G401 (cell line): ENCODE data around the gene DUXA. TPM values are rescaled to one million over a fixed set of nuclear protein-coding genes. Genes with fewer than 3 reads are reported as not detected.
"Not testable (repeated sequence)": the region's sequence is repeated elsewhere in the genome, so short reads cannot be mapped to it uniquely, and the experiment has no call there.

Experiments
- DNase-seq: peaks from one replicate; pipeline ENCODE4 v3.0.0-alpha.2; 2015; ENCODE audit warnings: low spot score
- in situ Hi-C: cut with HindIII; loops from 2 replicates; pipeline ENCODE4 v1.10.0; 2016; ENCODE audit warnings: low sequenced_read_pairs, mixed read lengths
- total RNA-seq: library from RNA; depleted of rRNA; stranded (reverse); fragments of >200 nt; shearing (Covaris generic); gene quantifications from 2 replicates; pipeline ENCODE4 v1.2.3, GENCODE V29; 2014; rRNA removed

Gene DUXA
- total RNA-seq, result 2.6 TPM in 1 of 2 replicates, not detected in the other

DNA sequence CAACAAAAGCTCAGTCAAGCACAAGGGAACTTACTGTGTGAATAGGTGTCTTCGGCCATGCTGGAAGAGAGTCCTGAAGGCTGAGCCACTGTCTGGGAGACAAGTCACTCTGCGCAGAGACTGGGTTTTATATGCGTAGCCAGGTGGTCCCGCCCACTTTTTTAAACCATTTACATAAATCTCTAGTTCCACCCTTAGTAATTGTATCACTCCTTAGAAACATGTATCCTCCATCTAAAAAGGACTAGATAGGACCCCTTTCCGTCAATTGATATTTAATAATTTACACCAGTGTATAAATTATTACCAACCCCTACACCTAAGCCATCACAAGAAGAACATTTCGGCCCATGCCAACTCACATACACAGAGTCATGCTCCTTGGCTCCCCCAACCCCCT is at the start of gene DUXA:
Gene DUXA (minus strand): TSS at position 101 of the 400 bp plus-strand sequence. CDS start 42 bp downstream, at position 59.
- in situ Hi-C loops, result no loop called here

DNA sequence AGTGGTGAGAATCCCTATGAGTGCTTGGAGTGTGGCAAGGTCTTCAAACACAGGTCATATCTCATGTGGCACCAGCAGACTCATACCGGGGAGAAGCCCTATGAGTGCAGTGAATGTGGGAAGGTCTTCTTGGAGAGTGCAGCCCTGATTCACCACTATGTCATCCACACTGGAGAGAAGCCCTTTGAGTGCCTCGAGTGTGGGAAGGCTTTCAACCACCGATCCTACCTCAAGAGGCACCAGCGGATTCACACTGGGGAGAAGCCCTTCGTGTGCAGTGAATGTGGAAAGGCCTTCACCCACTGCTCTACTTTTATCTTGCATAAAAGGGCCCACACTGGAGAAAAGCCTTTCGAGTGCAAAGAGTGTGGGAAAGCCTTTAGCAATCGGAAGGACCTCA is 44.8 kb upstream of the DUXA start:
- DNase-seq, result no peak
- in situ Hi-C loops, result no loop called here

More for the DNA sequence above, at the start of gene DUXA:
- DNase-seq, result no peak

DNA sequence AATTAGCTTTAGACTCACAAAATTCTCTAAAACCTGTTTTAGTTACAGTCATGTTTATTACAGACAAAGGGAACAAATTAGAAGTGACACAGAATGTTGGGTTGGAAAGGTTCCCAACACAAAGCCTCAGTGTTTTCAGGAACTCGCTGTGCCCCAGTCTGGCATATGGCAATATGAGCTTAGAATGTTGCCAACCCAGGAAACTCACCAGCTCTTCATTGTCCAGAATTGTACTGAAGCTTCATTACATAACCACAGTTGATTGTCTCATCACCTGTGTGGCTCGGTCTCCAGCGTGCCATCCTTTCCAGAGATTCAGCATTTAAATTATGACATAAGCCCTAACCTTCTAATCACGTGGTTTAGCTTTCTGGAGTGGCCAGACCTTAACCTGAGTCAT is 43.1 kb upstream of the DUXA start:
- in situ Hi-C loops, result no loop called here
- peak; percentile 97 for DNase-seq

DNA sequence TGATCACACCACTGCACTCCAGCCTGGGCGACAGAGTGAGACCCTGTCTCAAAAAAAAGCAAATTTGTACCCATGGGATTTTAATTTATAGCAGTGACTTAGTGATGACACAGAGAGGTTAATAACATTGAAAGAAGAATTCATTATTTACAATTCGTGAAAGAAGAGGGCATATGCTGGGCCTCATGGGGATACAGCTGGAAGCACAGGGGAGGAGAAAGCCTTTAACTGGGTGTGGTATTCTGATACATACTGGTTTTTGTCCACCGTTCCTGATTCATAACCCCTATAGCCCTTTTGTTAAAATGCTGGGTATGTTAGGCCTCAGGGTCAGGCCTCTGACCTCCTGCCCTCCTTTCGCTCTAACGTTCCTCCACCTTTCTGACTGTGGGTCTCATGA is 34.9 kb upstream of the DUXA start:
- in situ Hi-C loops, result no loop called here
- no peak for DNase-seq

DNA sequence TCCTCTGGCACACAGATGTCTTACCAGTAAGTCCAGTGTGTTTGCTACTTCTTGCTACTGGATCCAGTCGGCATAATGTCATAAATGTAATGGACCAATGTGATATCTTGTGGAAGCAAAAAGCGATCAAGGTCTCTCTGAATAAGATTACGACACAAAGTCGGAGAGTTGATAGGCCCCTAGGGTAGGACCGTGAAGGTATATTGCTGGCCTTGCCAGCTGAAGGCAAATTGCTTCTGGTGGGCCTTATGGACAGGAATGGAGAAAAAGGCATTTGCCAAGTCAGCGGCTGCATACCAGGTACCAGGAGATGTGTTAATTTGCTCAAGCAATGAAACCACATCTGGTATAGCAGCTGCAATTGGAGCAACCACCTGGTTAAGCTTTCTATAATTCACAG is 30.6 kb upstream of the DUXA start:
- in situ Hi-C loops, result not testable (repeated sequence)

DNA sequence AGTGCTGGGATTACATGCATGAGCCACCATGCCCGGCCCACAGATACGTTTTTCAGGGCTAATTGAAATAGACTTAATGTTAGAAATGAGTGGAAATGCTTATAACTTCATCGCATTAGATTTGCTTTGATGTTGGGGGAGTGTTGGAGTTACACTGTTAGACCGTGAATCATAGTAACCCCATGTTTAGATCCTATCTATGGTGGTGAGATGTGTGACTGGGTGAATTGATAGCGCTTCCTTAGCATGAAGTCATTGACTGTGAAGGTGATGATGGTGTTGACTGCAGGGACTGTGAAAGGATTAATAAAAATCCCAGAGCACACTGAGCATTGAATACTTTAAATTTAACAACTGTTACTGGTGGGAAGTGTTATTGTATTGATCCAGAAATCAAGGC is 25.7 kb upstream of the DUXA start:
- DNase-seq, result no peak
- in situ Hi-C loops, result no loop called here

More for the DNA sequence above, 30.6 kb upstream of the DUXA start:
- not testable (repeated sequence) for DNase-seq

DNA sequence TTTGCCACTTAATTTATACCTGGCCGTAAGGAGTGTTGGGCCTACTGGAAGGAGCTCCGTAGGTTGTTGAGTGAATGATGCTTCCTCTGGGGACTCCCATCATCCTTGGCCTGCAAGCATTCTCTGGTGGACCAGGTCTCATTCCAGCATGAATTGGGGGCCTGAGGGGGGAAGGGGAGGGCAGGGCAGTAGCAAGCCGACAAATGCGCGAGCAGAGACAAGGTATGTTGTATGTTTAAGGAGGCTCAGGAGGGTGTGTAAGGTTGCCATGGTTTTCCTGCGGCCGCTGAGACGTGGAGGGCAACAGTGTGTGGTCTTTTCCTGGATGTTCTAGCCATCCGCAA is 24.8 kb upstream of the DUXA start:
- DNase-seq, result no peak

DNA sequence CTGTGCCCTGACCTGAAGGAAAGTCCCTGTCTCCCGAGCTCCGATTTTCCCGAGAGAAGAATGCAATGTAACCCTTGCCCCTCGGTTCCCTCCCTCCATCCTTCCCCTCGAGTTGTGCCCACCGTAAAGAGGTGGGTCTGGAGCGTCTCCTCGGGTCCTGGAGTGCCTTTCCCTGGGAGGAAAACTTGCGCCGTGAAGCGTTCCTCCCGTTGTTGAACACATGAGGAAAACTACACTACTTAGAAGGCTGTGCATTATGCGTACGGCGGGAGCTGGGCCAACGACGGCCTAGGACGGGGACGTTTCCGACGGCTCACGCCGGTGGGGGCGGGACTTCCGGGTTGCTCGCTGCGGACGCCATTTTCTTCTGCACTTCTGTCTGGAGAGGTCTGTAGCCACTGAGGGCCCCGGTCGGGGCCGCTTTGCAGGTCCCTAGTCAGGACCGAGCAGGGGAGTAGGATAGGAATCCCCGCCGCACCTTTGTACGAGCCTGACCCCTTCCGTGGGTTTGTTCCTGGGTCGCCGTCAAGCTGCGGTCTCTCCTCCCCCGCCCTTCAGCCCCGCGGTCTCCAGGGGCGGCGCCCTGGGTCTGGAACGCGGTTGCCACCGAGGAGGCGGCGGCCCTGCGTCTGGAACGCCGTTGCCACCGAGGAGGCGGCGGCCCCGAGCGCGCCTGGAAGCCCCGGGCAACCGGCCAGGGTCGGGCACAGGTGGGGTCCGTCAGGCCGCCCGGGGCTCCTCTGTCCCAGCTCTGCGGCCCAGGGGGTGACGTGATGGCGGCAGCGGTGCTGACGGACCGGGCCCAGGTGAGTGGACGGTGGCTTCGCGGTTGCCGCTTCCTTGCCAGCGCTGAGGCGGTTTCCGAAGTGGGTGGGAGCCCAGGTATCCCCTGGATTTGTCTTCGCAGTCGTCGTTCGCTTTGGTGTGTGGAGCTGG is 24.1 kb upstream of the DUXA start, which contains the start of gene ZNF264:
Gene ZNF264 (plus strand): TSS at position 360 of the 936 bp plus-strand sequence. CDS start 414 bp downstream, at position 774.
- in situ Hi-C loops, result no loop called here

More for the DNA sequence above, 24.8 kb upstream of the DUXA start:
- in situ Hi-C loops, result no loop called here

DNA sequence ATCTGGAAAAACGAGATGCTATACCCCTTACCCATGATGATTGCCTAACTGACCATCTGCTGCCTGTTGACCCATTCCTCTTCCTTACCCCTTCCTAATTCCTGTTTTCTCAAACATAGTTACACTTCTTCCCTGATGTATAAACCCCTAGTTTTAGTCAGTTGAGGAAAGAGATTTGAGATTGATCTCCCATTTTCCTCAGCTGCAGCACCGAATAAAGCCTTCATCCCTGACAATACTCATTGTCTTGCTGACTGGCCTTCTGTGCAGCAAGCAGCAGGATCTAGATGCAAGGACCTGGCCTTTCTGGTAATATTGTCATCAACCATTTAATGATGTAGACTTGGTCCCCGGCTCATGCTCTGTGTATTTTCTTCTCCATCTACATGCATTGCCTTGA is 23.0 kb upstream of the DUXA start:
- no peak for DNase-seq
- in situ Hi-C loops, result no loop called here

More for the DNA sequence above, 24.1 kb upstream of the DUXA start, which contains the start of gene ZNF264:
- peak; percentile 93 for DNase-seq

DNA sequence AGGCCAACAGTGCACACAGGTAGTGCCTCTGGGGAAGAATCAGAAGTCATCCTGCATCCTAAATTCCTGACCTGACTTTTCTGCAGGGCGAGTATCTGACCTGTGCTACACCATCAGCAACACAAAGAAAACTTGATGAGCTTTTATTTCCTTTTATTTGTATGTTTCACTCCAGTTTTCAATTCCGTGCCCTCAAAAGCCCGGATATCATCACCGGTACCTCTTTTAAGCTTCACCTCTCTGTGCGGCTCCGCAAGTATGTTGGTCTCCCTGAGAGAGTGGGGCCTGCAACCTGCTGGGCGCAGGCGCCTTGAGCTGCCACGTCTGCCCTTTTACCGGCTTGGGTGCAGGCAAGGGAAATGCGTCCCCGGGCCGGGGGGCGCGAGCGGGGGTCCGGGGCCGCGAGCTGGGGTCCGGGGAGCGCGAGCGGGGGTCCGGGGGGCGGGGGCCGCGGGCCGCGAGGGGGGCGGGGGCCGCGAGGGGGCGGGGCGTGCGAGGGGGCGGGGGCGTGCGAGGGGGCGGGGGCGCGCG is 4.3 kb upstream of the DUXA start:
- DNase-seq, result peak; percentile 61
- in situ Hi-C loops, result no loop called here

DNA sequence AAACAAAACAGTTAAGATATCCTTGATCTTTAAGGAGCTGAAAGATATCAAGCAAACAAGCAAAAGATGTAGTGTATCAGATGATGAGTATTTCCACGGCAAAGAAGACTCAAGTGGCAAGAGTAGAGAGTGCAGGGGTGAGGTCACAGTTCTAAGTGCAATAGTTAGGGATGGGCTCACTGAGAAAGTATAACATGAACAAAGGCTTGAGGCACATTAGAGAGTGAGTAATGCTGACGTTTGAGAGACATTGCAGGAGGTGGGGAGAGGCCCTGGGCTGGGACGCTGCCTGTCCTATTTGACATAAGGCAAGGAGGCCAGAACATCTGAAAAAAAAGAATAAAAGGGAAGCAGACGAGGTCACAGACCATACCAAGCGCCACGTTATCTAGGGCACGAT is 1.4 kb downstream of the DUXA start:
- in situ Hi-C loops, result no loop called here
- no peak for DNase-seq

DNA sequence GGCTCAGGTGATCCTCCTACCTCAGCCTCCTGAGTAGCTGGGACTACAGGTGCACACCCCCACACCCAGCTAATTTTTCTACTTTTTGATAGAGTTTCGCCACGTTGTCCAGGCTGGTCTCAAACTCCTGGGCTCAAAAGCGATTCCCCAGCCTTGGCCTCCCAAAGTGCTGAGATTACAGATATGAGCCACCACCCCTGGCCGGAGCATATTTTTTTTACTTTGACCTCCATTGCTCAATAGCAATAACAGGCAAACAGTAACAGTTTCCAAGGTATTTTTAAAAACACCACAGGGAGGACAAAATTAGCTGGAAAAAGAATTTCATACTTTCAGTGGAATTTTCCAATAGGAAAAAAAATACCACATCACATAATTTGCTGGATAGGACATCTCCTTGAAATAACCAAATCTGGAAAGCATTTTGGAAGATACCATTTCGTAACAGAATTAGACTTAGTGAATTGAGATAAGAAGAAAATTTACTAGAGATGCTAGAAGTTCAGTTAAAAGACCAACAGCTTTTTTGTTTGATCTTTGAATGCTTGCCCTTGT is 5.2 kb downstream of the DUXA start:
- no peak for DNase-seq
- in situ Hi-C loops, result no loop called here

DNA sequence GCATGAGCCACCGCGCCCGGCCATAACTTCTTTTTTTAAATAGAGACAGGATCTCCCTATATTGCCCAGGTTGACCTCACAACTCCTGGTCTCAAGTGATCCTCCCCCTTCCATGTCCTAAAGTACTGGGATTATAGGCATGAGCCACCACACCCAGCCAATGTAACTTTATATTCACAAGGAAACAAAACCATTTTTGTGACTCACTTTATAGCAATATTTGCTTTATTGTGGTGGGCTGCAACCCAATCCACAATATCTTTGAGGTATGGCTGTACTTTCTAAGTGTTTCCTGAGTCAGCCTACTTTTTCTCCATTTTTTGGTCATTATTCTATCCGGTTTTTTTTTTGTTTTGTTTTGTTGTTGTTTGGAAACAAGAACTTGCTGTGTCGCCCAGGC is 14.4 kb downstream of the DUXA start:
- in situ Hi-C loops, result no loop called here

DNA sequence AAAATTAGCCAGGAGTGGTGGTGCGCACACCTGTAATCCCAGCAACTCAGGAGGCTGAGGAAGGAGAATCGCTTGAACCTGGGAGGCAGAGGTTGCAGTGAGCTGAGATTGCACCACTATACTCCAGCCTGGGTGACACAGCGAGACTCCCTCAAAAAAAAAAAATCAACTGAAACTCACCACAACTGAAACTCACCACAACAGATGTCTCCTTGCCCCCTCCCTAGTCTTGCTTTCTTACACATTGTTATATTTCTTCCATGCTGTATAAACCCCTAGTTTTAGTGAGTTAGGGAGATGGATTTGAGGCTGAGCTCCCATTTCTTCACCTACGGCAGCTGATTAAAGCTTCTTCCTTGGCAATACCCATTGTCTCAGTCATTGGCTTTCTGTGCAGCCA is 25.6 kb downstream of the DUXA start:
- DNase-seq, result no peak
- in situ Hi-C loops, result no loop called here

More for the DNA sequence above, 14.4 kb downstream of the DUXA start:
- no peak for DNase-seq

DNA sequence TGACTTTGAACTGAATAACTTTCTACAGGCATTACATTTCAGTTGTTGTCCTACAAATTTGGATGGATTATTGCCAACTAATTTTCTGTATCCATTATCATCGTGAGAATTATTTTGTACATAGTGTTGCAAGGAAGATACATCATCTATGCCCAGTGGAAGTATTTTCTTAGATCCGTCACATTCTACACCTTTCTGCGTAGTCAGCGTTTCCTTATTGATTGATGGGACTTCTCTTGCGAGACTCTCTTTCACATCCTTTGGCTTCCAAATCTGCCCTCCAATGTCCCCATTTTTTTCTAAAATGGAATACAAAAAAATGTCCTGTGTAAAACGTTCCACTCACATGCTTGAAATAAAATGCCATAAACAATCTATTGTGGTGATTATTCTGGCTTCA is 31.5 kb downstream of the DUXA start:
- in situ Hi-C loops, result no loop called here
- DNase-seq, result no peak

DNA sequence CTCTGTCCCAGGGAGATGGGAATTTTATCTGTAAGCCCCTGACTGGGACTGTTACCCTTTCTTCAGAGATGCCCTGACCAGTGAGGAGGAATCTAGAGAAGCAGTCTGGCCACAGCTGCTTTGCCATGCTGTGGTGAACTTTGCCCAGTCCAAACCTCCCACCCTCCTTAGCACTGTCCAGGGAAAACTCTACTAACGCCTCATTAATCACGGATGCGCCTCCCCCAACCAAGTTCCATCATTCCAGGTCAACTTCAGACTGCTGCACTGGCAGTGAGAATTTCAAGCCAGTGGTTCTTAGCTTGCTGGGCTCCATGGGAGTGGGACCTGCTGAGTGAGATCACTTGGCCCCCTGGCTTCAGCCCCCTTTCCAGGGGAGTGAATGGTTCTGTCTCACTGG is 39.9 kb downstream of the DUXA start:
- DNase-seq, in situ Hi-C loops: not testable (repeated sequence)

DNA sequence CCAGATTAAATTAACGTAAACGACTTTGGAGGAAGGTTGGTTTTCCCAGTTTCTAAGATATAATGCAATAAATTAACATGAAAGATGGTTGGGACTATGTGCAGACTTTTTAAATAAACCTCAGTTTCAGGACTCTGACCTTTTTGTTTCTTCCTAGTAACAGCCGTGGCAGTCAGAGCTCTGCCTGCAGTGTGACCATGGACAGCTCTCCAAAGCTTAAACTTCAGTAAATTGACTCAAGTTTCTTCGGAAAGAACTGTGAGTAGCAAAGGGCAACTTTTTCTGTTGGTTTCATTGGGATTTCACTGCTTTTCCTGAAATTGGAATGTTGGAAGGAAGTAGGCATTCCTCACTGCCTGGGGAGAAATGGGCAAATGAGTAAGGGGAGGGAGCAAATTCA is 43.4 kb downstream of the DUXA start:
- in situ Hi-C loops, result no loop called here
- DNase-seq, result no peak

DNA sequence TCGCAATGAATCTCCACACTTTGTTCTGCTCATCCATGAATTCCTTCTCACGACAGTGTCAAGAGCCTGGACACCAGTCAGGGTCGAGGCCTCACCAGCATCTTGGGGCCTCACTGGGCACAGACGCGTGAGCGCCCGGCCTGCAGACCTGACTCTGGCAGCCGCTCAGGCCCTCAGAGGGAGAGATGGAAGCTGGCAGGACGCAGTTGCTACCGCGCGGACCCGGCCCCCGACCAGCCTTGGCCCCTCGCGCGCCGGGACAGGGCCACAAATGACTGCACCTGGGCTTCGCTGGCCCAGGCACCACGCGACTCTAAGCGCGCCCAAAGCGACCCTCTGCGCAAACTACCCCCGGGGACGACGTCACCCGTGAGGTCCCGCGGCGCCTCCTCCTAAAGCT is 48.4 kb downstream of the DUXA start:
- DNase-seq, result no peak
- in situ Hi-C loops, result no loop called here

DNA sequence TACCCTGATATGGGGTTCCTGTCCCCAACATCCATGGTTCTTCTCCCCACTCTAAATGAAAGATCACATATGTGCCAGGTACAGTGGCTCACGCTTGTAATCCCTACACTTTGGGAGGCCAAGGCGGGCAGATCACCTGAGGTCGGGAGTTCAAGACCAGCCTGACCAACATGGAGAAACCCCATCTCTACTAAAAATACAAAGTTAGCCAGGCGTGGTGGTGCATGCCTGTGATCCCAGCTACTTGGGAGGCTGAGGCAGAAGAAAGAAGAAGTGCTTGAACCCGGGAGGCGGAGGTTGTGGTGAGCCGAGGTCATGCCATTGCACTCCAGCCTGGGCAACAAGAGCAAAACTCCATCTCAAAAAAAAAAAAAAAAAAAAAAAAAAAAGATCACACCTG is 53.8 kb downstream of the DUXA start:
- in situ Hi-C loops, result not testable (repeated sequence)

DNA sequence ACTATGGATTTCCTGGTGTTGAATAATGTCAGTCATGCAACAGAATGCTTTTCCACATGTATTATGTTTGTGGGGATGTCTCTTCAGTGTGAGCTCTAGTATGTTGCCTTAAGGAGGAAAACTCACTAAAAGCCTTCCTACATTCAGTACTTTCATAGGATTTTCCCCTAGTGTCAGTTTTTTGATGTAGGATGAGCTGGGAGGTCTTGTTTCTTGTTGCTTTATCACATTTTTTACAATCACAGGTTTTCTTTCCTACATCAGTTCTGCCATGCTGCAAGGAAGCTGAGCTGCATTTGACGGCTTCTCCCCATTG is 56.0 kb downstream of the DUXA start:
- in situ Hi-C loops, result no loop called here
- no peak for DNase-seq

More for the DNA sequence above, 53.8 kb downstream of the DUXA start:
- not testable (repeated sequence) for DNase-seq
